K562 (cell line): ENCODE measurements around the gene GORASP1. TPM values are rescaled to one million over a fixed set of nuclear protein-coding genes. Genes with fewer than 3 reads are reported as not detected.

Source experiments
- ELK3 ChIP-seq: fragments of 450-650 bp; formaldehyde crosslinking; IDR thresholded peaks from 2 replicates; pipeline ENCODE4 v1.4.0; 2020; ENCODE audit warnings: mild to moderate bottlenecking
- GABPB1 ChIP-seq: sonication (generic); formaldehyde crosslinking; IDR thresholded peaks from 2 replicates; pipeline ENCODE4 v1.8.0; 2022; ENCODE audit warnings: mild to moderate bottlenecking, missing genetic modification reagents
- RBM14 ChIP-seq: fragments of 200-400 bp; formaldehyde crosslinking; IDR thresholded peaks from 2 replicates; pipeline ENCODE4 v1.6.1; 2018; ENCODE audit warnings: low read depth, mild to moderate bottlenecking, low read length, moderate library complexity, borderline replicate concordance; ENCODE audit not compliant: insufficient read depth
- RNF2 ChIP-seq: sonication (generic); IDR thresholded peaks from 2 replicates; pipeline ENCODE4 v1.6.1; 2016
- SNAPC5 ChIP-seq: fragments of 250-450 bp; sonication (Bioruptor Pico); IDR thresholded peaks from 2 replicates; pipeline ENCODE4 v1.8.0; 2021; ENCODE audit warnings: moderate library complexity, mild to moderate bottlenecking, inconsistent platforms
- TEAD4 ChIP-seq, 2 experiments: sonication (generic) in 1 of 2; formaldehyde crosslinking in 1 of 2; IDR thresholded peaks; 2 replicates each; pipeline versions ENCODE4 v1.6.1 to v1.8.0; 2012 to 2022; ENCODE audit warnings: borderline replicate concordance in 1 of 2, inconsistent platforms in 1 of 2, low read length in 1 of 2, mild to moderate bottlenecking in 1 of 2, missing genetic modification reagents in 1 of 2
- ZHX1 ChIP-seq: fragments of 150-350 bp; conservative IDR thresholded peaks from 2 replicates; pipeline ENCODE4 v1.6.1; 2014; ENCODE audit warnings: low read length
- ZNF395 ChIP-seq: fragments of 200-800 bp; sonication (Bioruptor generic); IDR thresholded peaks from 2 replicates; pipeline ENCODE4 v1.6.1; 2017; ENCODE audit warnings: missing genetic modification characterization, missing compliant biosample characterization
- ZNF431 ChIP-seq: sonication (generic); formaldehyde crosslinking; IDR thresholded peaks from 2 replicates; pipeline ENCODE4 v1.8.0; 2022; ENCODE audit warnings: mild to moderate bottlenecking, missing genetic modification reagents
- ZNF740 ChIP-seq, 3 experiments: fragments of 200-800 bp in 1 of 3; sonication (Bioruptor generic) in 1 of 3; sonication (generic) in 1 of 3; formaldehyde crosslinking in 1 of 3; IDR thresholded peaks; 2 replicates each; pipeline versions ENCODE4 v1.6.1 to v1.8.0; 2016 to 2022; ENCODE audit warnings: mild to moderate bottlenecking in 2 of 3, missing compliant biosample characterization in 2 of 3, missing genetic modification characterization in 2 of 3, missing genetic modification reagents in 1 of 3
- polyA plus RNA-seq, 8 experiments: library from polyadenylated mRNA; depleted of rRNA in 4 of 8; stranded (reverse) in 5 of 8; unstranded in 3 of 8; fragments of >200 nt; fragmentation: Nextera tagmentation in 2 of 8; fragmentation: Illumina TruSeq in 1 of 8; extraction: Ambion mirVana in 2 of 8; extraction: Trizol in 1 of 8; gene quantifications; 2 replicates each; pipeline versions ENCODE4 v1.2.1 to v1.2.3, GENCODE V29; 2011 to 2014; ENCODE audit warnings: inconsistent platforms in 1 of 8, missing spikeins in 1 of 8
- total RNA-seq, 7 experiments: library from RNA; depleted of rRNA in 6 of 7; stranded (reverse); fragments of >200 nt in 6 of 7; fragmentation: Illumina TruSeq in 2 of 7; extraction: Trizol in 2 of 7; gene quantifications; 2 replicates each; pipeline versions ENCODE4 v1.2.1 to v1.2.3, GENCODE V29; 2011 to 2021; ENCODE audit warnings: low replicate concordance in 1 of 7

Gene GORASP1
- total and polyA plus RNA-seq, 9 of the 15 experiments (the other 6 are each of a cell fraction or from before 2014, with no cell fraction given) = 8.4 to 87.9 (median 67.6) TPM

- TF ChIP-seq ZNF395 (CRISPR knock-in tag) (no peak), TEAD4 (IDR thresholded peaks at IDR 0.05; ENCODE audit: low read length) (no peak), TEAD4 (CRISPR knock-in tag; IDR thresholded peaks at IDR 0.05; ENCODE audit: borderline replicate concordance) (no peak), GABPB1 (CRISPR knock-in tag) (no peak), RNF2 (no peak), RBM14 (no peak), ZHX1 (no peak), ZNF740 (CRISPR knock-in tag; IDR thresholded peaks at IDR 0.05) (peak; percentile 48; the same call in 1 of the 2 replicates), ZNF740 (tag; IDR thresholded peaks at IDR 0.05) (no peak), SNAPC5 (CRISPR knock-in tag) (no peak), ZNF431 (CRISPR knock-in tag) (no peak), ELK3 (CRISPR knock-in tag) (no peak)
These were observed 6.3 kb downstream of the GORASP1 start (continued) for GRCh38 chr3:39101022-39101689.
